Measurements from ENCODE around the gene RXFP1.

DNA sequence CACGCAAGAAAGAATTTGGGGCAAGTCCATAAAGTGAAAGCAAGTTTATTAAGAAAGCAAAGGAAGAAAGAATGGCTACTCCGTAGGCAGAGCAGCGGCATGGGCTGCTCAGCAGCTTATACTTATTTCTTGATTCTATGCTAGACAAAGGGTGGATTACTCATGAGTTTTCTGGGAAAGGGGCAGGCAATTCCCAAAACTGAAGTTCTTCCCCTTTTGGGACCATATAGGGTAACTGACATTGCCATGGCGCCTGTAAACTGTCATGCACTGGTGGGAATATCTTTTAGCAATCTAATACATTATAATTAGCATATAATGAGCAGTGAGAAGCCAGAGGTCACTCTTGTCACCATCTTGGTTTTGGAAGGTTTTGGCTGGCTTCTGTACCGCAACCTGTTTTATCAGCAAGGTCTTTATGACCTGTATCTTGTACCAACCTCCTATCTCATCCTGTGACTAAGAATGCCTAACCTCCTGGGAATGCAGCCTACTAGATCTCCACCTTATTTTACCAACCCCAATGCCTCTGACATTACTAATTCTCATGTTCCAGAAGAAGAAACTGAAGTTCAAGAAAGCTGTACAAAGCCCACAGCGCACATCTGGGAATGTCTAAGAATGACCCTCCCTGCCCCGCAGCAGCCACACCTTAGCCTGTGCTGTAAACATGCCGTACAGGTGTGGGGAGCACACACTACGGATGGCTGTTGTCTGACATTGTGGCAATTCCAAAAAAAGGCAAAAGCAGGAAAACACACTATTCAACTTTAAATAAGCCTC is 18.6 kb downstream of the RXFP1 start:
- TF ChIP-seq CTCF (IDR thresholded peaks at IDR 0.05; ENCODE audit: insufficient read depth, low read length, poor library complexity, severe bottlenecking) (no peak), EZH2phosphoT487 (conservative IDR thresholded peaks at IDR 0.05; ENCODE audit: low read length) (no peak)

Data from SU-DHL-6 (cell line).